SHP77 (cell line): ENCODE data around the gene URB1.
"Not testable (repeated sequence)": the region's sequence is repeated elsewhere in the genome, so short reads cannot be mapped to it uniquely, and the experiment has no call there.

ENCODE experiments used
- DNase-seq, 2 experiments: peaks; one replicate each; lab custom pipeline; 2025; lab: John Stamatoyannopoulos, UW

URB1 gene

GRCh38 chr21:32372755-32373154 lies 20.1 kb downstream of the URB1 start:
- DNase-seq, result no peak

GRCh38 chr21:32371913-32372314 lies 20.9 kb downstream of the URB1 start:
- no peak for DNase-seq

GRCh38 chr21:32370998-32371766 lies 21.6 kb downstream of the URB1 start:
- DNase-seq, result no peak

- not testable (repeated sequence) for DNase-seq
These were observed 23.9 kb downstream of the URB1 start for GRCh38 chr21:32368961-32369360.

- no peak for DNase-seq
These were observed 24.4 kb downstream of the URB1 start for GRCh38 chr21:32368386-32368785.

GRCh38 chr21:32367158-32367557 lies 25.7 kb downstream of the URB1 start:
- no peak for DNase-seq

- DNase-seq, result no peak
These were observed 26.6 kb downstream of the URB1 start for GRCh38 chr21:32366191-32366590.

GRCh38 chr21:32364796-32365195 lies 28.0 kb downstream of the URB1 start:
- DNase-seq, result no peak

GRCh38 chr21:32364387-32364786 lies 28.4 kb downstream of the URB1 start:
- DNase-seq, result no peak

GRCh38 chr21:32360401-32360975 lies 32.3 kb downstream of the URB1 start:
- no peak for DNase-seq

- DNase-seq, result no peak
These were observed 33.0 kb downstream of the URB1 start for GRCh38 chr21:32359719-32360260.

- DNase-seq, result no peak
These were observed 35.9 kb downstream of the URB1 start for GRCh38 chr21:32356874-32357395.

- no peak for DNase-seq
These were observed 39.7 kb downstream of the URB1 start for GRCh38 chr21:32353002-32353711.

- no peak for DNase-seq
These were observed 40.3 kb downstream of the URB1 start for GRCh38 chr21:32352526-32352925.

- DNase-seq, result no peak
These were observed 41.4 kb downstream of the URB1 start for GRCh38 chr21:32351428-32351827.

GRCh38 chr21:32350981-32351380 lies 41.8 kb downstream of the URB1 start:
- DNase-seq, result no peak

GRCh38 chr21:32350211-32350980 lies 42.4 kb downstream of the URB1 start:
- no peak for DNase-seq

GRCh38 chr21:32349333-32349944 lies 43.4 kb downstream of the URB1 start:
- DNase-seq, result no peak

GRCh38 chr21:32348604-32349332 lies 44.0 kb downstream of the URB1 start:
- no peak for DNase-seq

- no peak for DNase-seq
These were observed 44.8 kb downstream of the URB1 start for GRCh38 chr21:32347977-32348376.

GRCh38 chr21:32347351-32347750 lies 45.5 kb downstream of the URB1 start:
- no peak for DNase-seq
